Parathyroid adenoma (tissue), 2 donors: ENCODE measurements around the gene APBB2.

Source experiments
- H2AFZ ChIP-seq: fragments of 300-600 bp; sonication (generic); one replicate; pipeline ENCODE4 v1.7.0; 2017; ENCODE audit warnings: antibody characterized with exemption, mild to moderate bottlenecking
- H3K27ac ChIP-seq: fragments of 300-600 bp; sonication (generic); one replicate; pipeline ENCODE4 v1.7.0; 2017
- H3K27me3 ChIP-seq: fragments of 300-600 bp; sonication (generic); one replicate; pipeline ENCODE4 v1.7.0; 2017; ENCODE audit warnings: low read length; ENCODE audit not compliant: control insufficient read depth, insufficient read depth
- H3K36me3 ChIP-seq: fragments of 300-600 bp; sonication (generic); one replicate; pipeline ENCODE4 v1.7.0; 2017; ENCODE audit warnings: low read length; ENCODE audit not compliant: control insufficient read depth, insufficient read depth
- H3K4me1 ChIP-seq: fragments of 300-600 bp; sonication (generic); one replicate; pipeline ENCODE4 v1.7.0; 2017; ENCODE audit warnings: control low read depth
- H3K4me2 ChIP-seq: fragments of 300-600 bp; sonication (generic); one replicate; pipeline ENCODE4 v1.7.0; 2017; ENCODE audit warnings: low read length
- H3K4me3 ChIP-seq: fragments of 300-600 bp; sonication (generic); one replicate; pipeline ENCODE4 v1.7.0; 2017; ENCODE audit warnings: low read depth, low read length
- H3K79me2 ChIP-seq: fragments of 300-600 bp; sonication (generic); one replicate; pipeline ENCODE4 v1.7.0; 2017; ENCODE audit warnings: control low read depth
- H3K9ac ChIP-seq: fragments of 300-600 bp; sonication (generic); one replicate; pipeline ENCODE4 v1.7.0; 2017; ENCODE audit warnings: mild to moderate bottlenecking
- H3K9me3 ChIP-seq: fragments of 300-600 bp; sonication (generic); one replicate; pipeline ENCODE4 v1.7.0; 2017; ENCODE audit warnings: low read length; ENCODE audit not compliant: control insufficient read depth
- CTCF ChIP-seq: fragments of 300-600 bp; sonication (generic); IDR thresholded peaks from one replicate; pipeline ENCODE4 v1.7.0; 2017; ENCODE audit warnings: antibody characterized with exemption, mild to moderate bottlenecking
- donor health status: primary hyperparathyroidism.

APBB2 gene

GRCh38 chr4:41164405-41164804 is 49.9 kb downstream of the APBB2 start:
- no peak overlapping the region for H3K27ac ChIP-seq
- no peak overlapping the region for H2AFZ ChIP-seq
- H3K4me3 ChIP-seq: no peak overlapping the region
- no peaks in the 10 kb centered on the region for H3K4me1 ChIP-seq
- H3K9ac ChIP-seq: no peak overlapping the region
- H3K27me3 ChIP-seq: no peaks in the 10 kb centered on the region
- no peak overlapping the region for H3K4me2 ChIP-seq
- H3K36me3 ChIP-seq: no peaks in the 10 kb centered on the region
- no peak for TF ChIP-seq CTCF
- peaks cover 4% of the 10 kb centered on the region for H3K79me2 ChIP-seq
- H3K9me3 ChIP-seq: no peaks in the 10 kb centered on the region

GRCh38 chr4:41161355-41161754 is 53.0 kb downstream of the APBB2 start:
- H3K9ac ChIP-seq: no peak overlapping the region
- H3K4me1 ChIP-seq: no peaks in the 10 kb centered on the region
- H3K27me3 ChIP-seq: no peaks in the 10 kb centered on the region
- H3K36me3 ChIP-seq: no peaks in the 10 kb centered on the region
- H3K27ac ChIP-seq: no peak overlapping the region
- H3K79me2 ChIP-seq: peaks cover 2% of the 10 kb centered on the region
- no peak overlapping the region for H3K4me3 ChIP-seq
- TF ChIP-seq CTCF: no peak
- no peak overlapping the region for H2AFZ ChIP-seq
- no peaks in the 10 kb centered on the region for H3K9me3 ChIP-seq
- H3K4me2 ChIP-seq: no peak overlapping the region

- Histone ChIP-seq H3K9me3 (no peaks in the 10 kb centered on the region), H3K4me3 (no peak overlapping the region), H3K9ac (no peak overlapping the region), H3K27me3 (no peaks in the 10 kb centered on the region), H3K36me3 (no peaks in the 10 kb centered on the region), H3K4me2 (no peak overlapping the region), H2AFZ (no peak overlapping the region), H3K4me1 (no peaks in the 10 kb centered on the region), H3K79me2 (no peaks in the 10 kb centered on the region), H3K27ac (no peak overlapping the region)
- no peak for TF ChIP-seq CTCF
Observed at GRCh38 chr4:41160856-41161255, 53.5 kb downstream of the APBB2 start.

- Histone ChIP-seq H3K4me1 (no peaks in the 10 kb centered on the region), H3K27ac (no peak overlapping the region), H3K4me3 (no peak overlapping the region), H3K4me2 (no peak overlapping the region), H3K9me3 (no peaks in the 10 kb centered on the region), H3K9ac (no peak overlapping the region), H2AFZ (no peak overlapping the region), H3K36me3 (no peaks in the 10 kb centered on the region), H3K79me2 (no peaks in the 10 kb centered on the region), H3K27me3 (no peaks in the 10 kb centered on the region)
- TF ChIP-seq CTCF: no peak
Observed at GRCh38 chr4:41160012-41160789, 54.1 kb downstream of the APBB2 start.

- Histone ChIP-seq H3K4me3 (no peak overlapping the region), H3K27ac (no peak overlapping the region), H2AFZ (no peak overlapping the region), H3K79me2 (no peaks in the 10 kb centered on the region), H3K9ac (no peak overlapping the region), H3K4me2 (no peak overlapping the region), H3K4me1 (no peaks in the 10 kb centered on the region), H3K9me3 (no peaks in the 10 kb centered on the region), H3K36me3 (no peaks in the 10 kb centered on the region), H3K27me3 (no peaks in the 10 kb centered on the region)
- TF ChIP-seq CTCF: no peak
Observed at GRCh38 chr4:41158756-41159155, 55.6 kb downstream of the APBB2 start.
